RWPE1 (cell line): ENCODE measurements around the gene EXT2.

ENCODE experiments used
- CTCF ChIA-PET: fragments of 350-600 bp; sonication (Branson Sonifier 250); formaldehyde crosslinking; extraction: SDS; loops from one replicate; lab custom pipeline; 2021; lab: Yijun Ruan, JAX
- POLR2A ChIA-PET: fragments of 400-600 bp; formaldehyde crosslinking; extraction: SDS; loops from one replicate; lab custom pipeline; 2020; ENCODE audit warnings: antibody characterized with exemption; ENCODE audit not compliant: low non-redundant PET; lab: Yijun Ruan, JAX
- DNase-seq: peaks from one replicate; pipeline ENCODE4 v3.0.0; 2012; ENCODE audit warnings: low spot score
- H3K27ac ChIP-seq: fragments of 450-650 bp; 2 replicates; pipeline ENCODE4 v1.5.1; 2017
- CTCF ChIP-seq: fragments of 450-650 bp; conservative IDR thresholded peaks from 2 replicates; pipeline ENCODE4 v1.5.1; 2017; ENCODE audit warnings: low read depth, mild to moderate bottlenecking

The EXT2 gene

DNA sequence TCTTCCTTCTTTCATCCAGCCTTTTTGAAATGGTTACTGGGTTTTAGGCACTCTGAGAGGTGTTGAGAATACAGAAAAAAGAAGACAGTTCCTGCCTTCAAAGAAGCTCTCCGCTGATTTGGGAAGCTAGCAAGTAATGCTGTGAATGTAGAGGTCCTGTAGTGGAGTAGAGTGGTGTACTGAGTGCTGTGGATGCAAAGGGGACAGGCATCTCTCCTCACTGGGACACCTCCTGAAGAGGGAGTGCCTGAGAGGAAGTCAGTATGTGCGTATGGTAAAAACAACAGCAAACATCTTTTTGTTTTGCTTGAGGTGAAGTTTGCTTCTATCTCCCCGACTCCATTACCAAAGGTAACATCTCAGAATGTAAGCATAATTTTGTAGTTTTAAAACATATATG lies 77.5 kb downstream of the EXT2 start:
- ChIA-PET POLR2A (no interaction called here), CTCF (no interaction called here)
- H3K27ac ChIP-seq = no peak overlapping the region
- TF ChIP-seq CTCF = no peak
- no peak for DNase-seq

- DNase-seq = no peak
- ChIA-PET CTCF (no interaction called here), POLR2A (no interaction called here)
Observed at GRCh38 chr11:44174842-44175241, 79.4 kb downstream of the EXT2 start.

GRCh38 chr11:44176546-44177213 lies 81.2 kb downstream of the EXT2 start:
- ChIA-PET POLR2A (no interaction called here), CTCF (interaction anchor here (0.6 to 0.7 kb wide), 3 partner anchors 114 to 353 kb away, joined by 3 to 4 read pairs (median 3); no protein-coding TSS in a partner anchor)
- H3K27ac ChIP-seq = no peak overlapping the region
- no peak for TF ChIP-seq CTCF
- no peak for DNase-seq

More at GRCh38 chr11:44174842-44175241, 79.4 kb downstream of the EXT2 start:
- H3K27ac ChIP-seq = no peak overlapping the region
- no peak for TF ChIP-seq CTCF

DNA sequence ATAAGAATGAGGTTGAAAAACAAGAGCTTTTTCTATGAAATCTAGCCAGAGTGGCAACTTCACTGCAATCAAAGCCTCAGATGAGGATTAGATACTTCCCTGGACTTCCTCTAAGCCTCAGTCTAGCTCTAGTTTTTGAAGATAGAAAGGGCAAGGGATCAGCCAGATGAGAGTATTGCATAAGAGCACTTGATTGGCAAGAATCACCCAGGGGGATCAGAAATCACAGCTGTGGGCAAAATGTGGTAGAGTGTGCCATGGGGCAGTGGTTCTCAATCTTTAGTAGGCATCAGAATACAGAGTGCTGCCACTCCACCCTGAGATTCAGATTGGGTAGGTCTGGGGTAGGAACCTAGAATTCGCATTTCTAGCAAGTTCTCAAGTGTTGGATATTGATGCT lies 82.4 kb downstream of the EXT2 start:
- H3K27ac ChIP-seq = no peak overlapping the region
- POLR2A ChIA-PET = no interaction called here
- CTCF ChIA-PET = no interaction called here
- DNase-seq = no peak
- TF ChIP-seq CTCF = no peak

GRCh38 chr11:44178381-44178780 lies 82.9 kb downstream of the EXT2 start:
- ChIA-PET POLR2A (no interaction called here), CTCF (interaction anchor here (0.6 to 1.0 kb wide), 2 partner anchors 11 to 296 kb away, joined by 3 read pairs; no protein-coding TSS in a partner anchor)
- no peak for DNase-seq
- no peak for TF ChIP-seq CTCF
- no peak overlapping the region for H3K27ac ChIP-seq

GRCh38 chr11:44179173-44179572 lies 83.7 kb downstream of the EXT2 start:
- H3K27ac ChIP-seq = no peak overlapping the region
- ChIA-PET CTCF (interaction anchor here (0.6 to 1.0 kb wide), 2 partner anchors 12 to 295 kb away, joined by 3 read pairs; no protein-coding TSS in a partner anchor), POLR2A (no interaction called here)

More at GRCh38 chr11:44179173-44179572, 83.7 kb downstream of the EXT2 start:
- no peak for TF ChIP-seq CTCF
- no peak for DNase-seq
